Measurements from ENCODE around the gene SNX2.
A peak's percentile ranks its signal among the peaks of the same experiment; 100 is the strongest.
"Not testable (repeated sequence)": the region's sequence is repeated elsewhere in the genome, so short reads cannot be mapped to it uniquely, and the experiment has no call there.

Gene SNX2, protein sequence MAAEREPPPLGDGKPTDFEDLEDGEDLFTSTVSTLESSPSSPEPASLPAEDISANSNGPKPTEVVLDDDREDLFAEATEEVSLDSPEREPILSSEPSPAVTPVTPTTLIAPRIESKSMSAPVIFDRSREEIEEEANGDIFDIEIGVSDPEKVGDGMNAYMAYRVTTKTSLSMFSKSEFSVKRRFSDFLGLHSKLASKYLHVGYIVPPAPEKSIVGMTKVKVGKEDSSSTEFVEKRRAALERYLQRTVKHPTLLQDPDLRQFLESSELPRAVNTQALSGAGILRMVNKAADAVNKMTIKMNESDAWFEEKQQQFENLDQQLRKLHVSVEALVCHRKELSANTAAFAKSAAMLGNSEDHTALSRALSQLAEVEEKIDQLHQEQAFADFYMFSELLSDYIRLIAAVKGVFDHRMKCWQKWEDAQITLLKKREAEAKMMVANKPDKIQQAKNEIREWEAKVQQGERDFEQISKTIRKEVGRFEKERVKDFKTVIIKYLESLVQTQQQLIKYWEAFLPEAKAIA

DNA sequence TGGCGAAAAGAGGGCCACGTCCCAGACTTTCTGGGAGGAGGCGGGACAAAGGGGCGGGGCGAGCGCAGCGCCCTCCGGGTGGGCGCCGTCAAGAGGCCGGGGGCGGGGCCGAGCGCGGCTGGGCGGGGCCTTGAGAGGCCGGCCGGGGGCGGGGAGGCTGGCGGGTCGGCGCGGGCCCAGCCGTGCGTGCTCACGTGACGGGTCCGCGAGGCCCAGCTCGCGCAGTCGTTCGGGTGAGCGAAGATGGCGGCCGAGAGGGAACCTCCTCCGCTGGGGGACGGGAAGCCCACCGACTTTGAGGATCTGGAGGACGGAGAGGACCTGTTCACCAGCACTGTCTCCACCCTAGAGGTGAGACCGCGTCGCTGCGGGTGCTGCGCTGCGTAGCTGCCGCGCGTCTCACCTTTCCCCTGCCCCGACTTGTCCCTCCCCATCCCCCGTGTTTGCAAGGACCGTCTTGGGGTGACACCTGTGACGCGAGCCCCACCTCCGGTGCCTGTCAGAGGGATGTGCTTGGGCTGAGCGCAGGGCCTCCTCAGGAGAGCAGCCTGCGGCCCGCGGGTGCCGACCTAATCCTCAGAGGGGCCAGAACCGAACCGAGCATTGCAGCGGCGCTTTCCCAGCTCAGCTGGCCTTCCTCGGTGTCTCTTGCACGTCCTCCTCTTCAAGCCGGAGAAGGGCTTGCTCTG, at the start of gene SNX2:
Gene SNX2 (plus strand): TSS at position 220 of the 689 bp plus-strand sequence. CDS start 24 bp downstream, at position 244.
- DNase-seq (ENCODE audit: low spot score), result peak; percentile 32

DNA sequence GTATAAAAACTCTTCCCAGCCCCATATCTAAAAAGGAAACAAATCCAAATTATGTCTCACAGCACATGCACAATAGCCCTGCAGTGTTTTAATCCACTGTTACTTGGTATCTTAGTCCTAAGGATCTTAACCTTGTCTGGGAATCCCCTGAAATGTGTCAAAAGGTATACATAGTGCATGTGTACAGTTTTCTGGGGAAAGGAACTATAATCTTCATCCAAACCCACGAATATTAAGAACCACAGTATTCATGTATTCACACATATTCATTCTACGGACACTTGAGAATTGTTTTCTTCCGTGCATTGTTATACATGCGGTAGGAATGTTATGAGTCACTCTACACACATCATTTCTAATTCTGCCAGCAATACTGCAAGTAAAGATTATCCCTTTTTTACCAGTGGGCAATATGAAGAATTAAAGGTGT, 47.8 kb upstream of the SNX2 start:
- no peak for DNase-seq (ENCODE audit: low spot score)

DNA sequence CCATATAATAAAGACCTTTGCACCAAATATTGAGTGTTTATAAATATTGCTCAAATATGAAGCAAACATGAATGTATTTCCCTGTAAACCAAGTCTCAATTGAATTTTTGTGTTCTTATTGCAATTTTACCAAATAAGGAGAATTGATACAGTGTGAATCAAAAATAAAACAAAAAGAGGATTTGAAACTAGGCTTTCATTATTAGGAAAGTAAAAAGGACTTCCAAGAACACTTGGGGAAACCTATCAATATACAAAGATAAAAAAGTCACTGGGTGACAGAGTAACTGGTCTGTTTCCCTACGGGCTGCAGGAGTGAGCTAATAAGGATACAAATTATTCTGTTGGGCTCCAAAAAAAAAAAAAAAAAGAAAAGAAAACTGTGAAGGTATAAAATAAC, 44.8 kb upstream of the SNX2 start:
- DNase-seq (ENCODE audit: low spot score), result no peak

DNA sequence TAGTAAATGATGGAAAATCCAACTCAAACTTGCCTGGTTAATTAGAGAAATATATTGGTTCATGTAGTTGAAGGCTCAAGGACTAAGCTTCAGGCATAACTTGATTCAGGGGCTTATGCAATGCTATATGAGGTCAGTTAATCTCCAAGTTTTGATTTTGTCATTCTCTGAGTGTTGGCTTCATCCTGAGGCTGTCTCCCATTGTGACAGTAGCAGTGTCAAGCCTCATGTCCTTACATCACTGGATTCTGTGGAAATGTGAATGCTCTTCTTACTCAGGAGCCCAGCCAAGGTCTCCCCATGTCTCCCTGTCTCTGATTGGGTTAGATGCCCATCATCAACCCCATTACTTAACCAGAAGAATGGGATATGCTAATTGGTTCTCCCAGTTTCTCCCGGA, 44.4 kb upstream of the SNX2 start:
- no peak for DNase-seq (ENCODE audit: low spot score)

DNA sequence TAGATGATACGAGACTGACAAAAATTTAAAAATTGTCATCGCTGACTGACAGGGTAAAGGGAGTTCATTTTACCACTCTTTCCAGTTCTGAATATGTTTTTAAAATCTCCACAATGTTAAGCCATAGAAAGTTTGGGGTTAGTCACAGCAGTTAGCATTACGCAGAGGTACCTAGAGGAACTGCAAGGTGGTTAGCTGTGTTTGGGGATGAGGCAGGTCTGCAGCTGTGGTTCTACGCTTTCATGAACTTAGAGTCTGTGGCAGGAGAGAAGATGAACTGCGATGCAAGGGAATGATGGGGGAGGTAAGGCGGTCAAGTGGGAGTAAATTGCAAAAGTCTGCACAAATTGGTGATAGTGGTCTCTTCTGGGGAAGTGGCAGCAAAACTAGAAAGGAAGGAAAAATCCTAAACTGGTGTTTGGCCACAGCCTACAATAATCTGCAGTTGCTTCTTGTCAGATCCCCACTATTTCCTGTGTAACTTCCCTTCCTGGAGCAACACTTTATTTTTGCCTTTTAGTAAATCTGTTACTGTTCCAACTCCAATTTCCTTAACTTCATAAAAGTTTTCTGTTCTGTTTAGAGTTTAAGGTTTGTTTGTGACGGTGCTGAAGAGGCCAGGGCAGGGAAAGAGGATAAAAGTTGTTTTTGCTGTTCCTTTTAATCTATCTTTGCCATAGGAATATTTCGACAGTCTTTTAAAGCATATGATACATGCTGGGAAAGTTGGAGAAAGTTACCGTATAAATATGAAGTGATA, 38.6 kb upstream of the SNX2 start:
- DNase-seq (ENCODE audit: low spot score), result no peak

DNA sequence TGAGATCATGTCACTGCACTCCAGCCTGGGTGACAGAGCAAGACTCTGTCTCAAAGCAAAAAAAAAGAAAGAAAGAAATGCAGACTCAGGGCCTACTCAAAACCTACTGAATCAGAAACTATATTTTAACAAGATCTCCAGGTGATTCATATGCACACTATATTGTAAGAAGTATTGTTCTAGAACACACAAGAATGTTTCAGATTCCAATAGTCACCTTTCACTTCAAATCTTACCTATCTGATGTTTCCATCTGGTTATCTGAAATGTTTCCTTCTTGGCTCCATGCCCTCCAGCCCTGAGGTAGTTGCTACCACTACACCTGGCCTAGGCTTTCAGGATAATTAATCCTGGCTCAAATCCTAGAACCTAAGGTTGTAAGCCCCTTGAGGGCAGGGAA, 36.8 kb upstream of the SNX2 start:
- no peak for DNase-seq (ENCODE audit: low spot score)

DNA sequence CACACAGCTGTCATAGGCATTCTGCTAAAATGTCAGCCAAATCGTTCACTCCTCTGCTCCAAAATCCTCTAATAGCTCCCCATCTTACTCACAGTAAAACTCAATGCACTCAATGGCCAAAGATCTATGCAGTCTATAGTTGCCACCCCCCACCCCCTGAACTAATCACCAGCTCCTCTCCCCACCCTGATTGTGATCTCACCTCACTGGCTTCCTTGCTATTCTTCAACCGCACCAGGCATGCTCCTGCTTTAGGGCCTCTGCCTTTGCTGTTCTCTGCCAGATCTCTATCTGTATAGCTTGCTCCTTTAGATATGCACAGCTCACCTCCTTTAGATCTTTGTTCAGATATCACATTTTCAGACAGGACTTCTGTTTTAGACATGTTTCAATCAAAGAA, 33.2 kb upstream of the SNX2 start:
- DNase-seq (ENCODE audit: low spot score), result no peak

DNA sequence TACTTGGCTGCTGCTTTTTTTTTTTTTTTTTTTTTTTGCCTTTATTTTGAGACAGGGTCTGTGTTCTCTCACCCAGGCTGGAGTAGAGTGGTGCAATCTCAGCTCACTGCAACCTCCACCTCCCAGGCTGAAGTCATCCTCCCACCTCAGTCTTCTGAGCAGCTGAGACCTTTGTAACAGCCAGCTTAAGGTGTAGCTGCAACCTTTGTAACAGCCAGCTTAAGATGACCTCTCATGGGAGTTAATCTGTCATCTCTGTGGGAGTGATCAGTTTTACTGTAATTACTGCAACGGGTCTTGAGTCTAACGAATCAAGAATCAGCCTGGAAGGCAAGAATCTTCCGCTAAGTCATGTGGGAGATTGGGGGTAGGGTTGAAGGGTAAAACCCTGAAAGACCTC, 31.6 kb upstream of the SNX2 start:
- no peak for DNase-seq (ENCODE audit: low spot score)

DNA sequence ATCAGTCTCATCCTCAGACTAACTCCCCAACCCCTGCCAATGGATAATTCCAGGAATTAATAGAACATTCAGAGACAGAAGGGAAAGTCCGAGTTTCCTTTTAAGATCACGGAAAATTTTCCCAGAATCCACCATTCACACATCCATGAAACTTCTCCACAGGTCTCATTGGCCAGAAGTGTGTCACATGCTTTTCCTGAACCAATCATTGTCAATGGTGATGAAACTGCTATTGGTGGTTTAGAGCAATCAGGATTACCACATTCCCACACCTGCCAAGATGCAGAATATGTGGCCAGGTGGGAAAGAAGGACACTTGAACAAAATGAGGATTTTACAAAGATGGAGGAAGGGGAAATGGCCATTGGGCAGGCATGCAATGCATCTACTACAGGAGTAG, 29.3 kb upstream of the SNX2 start:
- no peak for DNase-seq (ENCODE audit: low spot score)

DNA sequence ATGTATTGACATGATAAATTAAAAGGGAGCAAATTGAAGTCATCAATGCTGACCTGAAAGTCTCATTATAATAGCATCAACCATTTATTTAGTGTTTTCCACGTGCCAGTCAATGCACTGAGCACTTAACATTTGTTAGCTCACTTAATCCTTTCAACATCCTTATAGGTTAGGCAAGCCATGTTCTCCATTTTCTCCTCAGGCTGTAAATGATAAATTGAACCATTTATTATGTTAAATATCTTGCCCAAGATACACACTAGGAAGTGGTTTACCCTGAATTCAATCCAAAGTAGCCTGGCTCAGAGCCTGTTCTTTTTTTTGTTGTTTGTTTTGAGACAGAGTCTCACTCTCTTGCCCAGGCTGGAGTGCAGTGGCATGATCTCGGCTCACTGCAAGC, 25.0 kb upstream of the SNX2 start:
- DNase-seq (ENCODE audit: low spot score), result no peak

DNA sequence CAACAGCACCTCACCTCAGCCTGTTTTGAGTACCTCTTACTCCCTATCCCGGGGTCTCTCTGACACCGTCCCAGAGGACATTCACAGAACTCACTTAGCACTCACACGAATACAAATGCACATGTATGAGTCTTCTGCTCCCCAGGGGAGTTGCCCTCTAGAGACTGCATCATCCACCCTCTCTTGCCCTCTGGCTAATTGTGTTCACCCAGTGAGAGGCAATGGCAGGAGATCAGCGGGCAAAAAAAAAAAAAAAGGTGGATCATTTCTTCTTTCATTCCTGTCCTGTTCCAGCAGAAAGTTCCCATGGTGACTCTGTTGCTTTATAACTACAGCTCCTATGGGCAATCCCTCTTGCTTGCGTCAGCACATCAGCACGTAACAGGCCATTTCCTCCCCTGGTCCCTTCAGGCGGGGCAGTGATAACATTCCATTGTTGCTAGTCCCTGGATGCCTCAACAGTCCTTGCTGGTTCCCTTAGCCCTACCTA, 23.5 kb upstream of the SNX2 start:
- no peak for DNase-seq (ENCODE audit: low spot score)

DNA sequence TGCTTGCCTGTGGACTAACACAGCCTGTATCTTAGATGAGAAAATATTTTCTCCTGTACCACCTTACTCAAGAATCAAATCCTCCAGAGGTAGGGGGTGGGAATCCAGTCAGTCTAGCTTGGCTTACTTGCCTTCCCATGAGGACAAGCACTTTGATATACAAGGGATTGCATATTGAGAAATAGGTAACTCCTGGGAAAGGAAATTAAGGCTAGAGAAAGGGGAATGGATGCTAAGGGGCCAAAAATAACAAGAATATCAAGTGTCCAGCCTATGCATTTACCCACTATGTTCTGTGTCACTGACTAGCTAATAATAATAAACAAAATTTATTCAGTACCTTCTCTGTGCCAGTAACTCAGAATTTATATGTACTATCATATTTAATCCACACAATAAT, 21.4 kb upstream of the SNX2 start:
- no peak for DNase-seq (ENCODE audit: low spot score)

DNA sequence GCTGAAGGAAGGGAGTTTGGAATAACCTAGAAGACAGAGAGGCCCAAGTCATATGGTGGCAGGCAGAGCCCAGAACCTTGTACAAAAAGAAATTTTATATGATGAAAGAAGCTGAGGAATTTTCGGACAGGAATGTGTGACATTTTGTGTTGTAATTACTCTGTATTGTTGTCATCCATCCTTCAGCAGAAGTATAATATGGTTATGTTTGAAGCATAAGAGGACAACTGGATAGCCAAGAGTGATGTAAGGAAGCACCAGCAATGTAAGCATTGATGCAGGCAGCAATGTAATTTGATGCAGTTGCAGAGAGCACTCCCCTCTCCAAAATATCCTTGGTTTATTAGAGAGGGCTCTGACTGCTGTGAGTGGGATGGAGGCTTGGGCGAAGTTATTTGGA, 19.1 kb upstream of the SNX2 start:
- DNase-seq (ENCODE audit: low spot score), result no peak

DNA sequence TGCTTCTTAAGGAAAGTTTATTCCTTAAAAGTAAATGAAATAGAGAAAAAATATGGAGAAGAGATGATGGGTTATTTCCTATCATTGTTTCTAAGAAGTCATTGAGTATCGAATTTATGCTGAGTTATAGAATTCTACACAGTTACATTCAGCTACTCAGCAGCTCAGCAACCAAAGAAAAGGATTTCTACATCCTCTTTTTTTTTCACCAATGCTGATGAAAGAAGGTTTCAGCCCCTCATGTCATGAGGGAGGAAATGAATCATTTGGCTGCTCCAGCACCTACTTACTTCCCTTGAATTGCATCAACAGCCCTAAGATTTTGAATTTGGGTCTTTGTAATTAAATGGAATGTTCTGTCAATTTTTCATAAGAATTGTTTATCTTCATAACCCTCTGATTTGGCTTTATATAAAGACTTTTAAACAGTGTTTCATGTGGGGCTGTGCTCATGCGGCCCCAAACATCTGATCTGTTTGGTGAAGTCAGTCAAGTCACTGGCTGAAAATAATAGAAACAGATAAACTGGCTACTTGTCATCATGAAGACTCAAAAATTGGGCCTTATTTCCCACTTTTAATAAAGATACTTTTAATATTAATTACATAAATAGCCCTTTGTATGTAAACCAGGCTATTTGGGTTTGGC, 18.5 kb upstream of the SNX2 start:
- DNase-seq (ENCODE audit: low spot score), result no peak

DNA sequence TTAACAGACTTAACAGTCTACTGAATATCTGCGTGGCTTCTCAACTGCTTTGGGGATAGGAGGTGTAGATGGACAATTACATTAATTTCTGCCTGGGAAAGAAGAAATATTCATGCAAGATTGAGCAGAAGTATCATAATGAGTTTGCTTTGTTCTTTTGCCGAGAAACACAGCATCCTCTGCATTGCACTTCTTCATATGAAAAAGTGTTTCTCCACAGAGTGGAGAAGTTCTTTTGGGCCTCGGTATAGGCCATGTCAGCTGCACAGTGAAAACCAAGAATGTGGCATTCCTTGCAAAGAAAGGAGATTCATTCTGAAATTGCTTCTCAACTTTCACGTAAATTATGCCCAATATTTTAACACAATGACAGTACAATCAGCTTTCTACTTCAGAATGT, 17.6 kb upstream of the SNX2 start:
- DNase-seq (ENCODE audit: low spot score), result no peak

DNA sequence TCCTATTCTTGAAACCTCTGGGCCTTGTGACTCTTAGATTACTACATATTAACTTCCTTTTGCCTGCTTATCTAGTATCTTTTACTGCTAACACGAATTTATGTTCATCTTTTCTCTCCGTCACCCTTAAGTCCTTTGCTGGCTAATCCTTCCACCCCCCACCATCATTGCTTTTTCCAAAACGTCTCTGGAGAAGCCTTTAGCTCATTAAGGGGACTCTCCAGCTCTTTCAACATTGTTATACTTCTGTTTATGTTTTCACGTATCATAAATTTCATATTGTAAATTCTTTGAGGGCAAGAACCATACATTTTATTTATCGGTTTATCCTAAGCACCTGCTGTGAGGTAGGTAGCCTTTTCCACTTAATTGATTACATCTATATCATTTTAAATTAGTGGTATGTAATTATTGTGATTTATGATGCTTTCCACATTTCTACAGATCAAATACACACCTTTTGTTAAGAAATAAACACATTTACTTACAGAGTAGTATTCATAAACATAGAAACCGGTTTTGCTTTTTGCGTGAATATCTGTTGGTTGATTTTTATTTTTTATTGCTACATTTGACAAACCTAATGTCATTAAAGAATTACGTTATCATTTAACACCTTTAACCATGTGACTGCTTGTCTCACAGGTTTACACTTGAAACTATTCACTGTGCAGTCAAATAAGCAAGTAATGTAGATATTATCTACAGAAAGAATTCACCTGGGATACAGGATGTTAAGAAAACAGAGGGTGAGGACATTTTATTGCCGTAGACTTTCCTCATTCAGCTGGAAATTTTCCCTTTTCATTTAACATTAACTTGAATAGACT, 15.4 kb upstream of the SNX2 start:
- DNase-seq (ENCODE audit: low spot score), result no peak

DNA sequence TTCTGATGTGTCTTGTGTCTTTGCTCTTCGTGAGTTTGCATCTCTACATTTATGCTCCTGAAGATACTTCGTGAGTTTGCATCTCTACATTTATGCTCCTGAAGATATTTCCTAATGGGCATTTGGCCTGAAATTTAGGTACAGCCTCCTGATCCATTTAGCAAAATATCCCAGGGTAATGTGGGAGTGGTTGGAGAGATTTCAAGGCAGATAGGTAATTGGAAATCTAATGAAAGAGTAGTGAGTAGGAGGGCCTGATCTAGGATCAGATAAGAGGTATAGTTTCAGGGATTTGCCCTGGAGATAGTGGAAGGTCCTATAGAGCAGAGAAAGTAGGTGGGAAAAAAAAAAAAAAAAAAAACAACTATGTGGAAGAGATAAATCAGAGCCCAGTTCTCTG, 14.6 kb upstream of the SNX2 start:
- DNase-seq (ENCODE audit: low spot score), result no peak

DNA sequence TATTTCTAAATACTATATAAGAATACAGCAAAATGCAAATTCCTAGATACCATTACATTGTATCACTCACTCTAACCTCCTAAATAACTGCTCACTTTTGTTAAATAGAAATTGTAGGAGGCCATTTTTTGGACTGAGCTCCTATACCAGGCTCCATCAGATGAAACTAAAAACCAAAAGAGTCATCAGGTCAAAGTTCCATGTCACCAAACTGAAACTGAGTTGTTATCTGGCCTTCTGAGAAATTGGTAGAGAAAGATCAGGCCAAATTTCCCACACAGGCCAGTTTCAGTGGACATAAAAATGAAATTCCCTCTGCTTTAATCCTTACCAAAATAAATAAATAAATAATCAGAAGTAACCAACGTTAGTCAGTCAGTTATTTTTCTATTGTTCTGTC, 13.8 kb upstream of the SNX2 start:
- no peak for DNase-seq (ENCODE audit: low spot score)

DNA sequence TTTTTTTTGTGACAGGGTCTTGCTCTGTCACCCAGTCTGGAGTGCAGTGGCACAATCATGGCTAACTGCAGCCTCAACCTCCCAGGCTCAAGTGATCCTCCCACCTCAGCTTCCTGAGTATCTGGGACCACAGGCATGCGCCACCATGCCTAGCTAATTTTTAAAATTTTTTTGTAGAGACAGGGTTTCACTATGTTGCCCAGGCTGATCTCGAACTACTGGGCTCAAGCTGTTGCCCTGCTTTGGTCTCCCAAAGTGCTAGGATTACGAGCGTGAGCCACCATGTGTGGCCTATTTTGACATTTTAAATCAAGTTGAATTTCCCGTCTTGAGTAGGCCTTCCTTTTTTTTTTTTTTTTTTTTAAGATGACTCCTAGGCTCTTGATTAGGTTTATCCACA, 13.0 kb upstream of the SNX2 start:
- not testable (repeated sequence) for DNase-seq (ENCODE audit: low spot score)

DNA sequence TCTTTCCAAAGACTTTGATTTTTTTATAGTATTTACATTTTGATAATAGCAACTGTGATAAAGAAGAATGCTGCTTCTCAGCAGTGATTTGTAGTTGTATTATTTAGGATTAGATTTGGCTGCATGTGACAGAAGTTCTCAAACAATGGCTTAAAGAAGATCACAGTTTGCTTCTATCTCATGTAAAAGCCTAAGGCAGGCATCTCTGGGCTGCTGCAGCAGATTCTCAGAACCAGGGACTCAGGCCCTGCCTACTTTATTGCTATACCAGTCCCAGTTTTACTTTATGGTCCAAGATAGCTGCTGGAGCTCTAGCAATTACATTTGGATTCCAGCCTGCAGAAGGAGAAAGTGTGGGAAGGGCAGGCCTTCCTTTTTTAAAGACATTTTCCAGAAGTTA, 8.8 kb upstream of the SNX2 start:
- no peak for DNase-seq (ENCODE audit: low spot score)

DNA sequence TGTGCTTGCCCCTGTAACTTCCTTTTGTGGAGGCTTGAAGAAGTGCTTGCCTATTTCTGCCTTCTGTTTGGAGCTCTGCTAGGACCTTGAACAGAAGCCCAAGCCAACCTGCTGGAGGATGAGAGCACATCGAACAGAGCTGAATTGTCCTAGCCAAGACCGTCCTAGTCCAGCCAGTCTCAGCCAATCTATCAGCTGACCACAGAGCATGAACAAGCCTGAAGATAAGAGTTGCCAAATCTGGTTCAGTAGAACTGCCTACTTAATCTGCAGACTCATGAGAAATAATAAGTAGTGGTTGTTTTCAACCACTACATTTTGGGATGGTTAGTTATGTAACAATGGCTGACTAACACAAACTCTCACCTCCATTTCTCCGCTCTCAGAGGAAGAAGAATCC, 4.4 kb upstream of the SNX2 start:
- no peak for DNase-seq (ENCODE audit: low spot score)

Measured in HuH-7.5 (cell line).